SU-DHL-6 (cell line): ENCODE results near the gene TBC1D5.

Source experiments
- H2AFZ ChIP-seq: fragments of 200-600 bp; sonication (generic); 2 replicates; pipeline ENCODE4 v1.6.1; 2014; ENCODE audit warnings: low read depth, mild to moderate bottlenecking, moderate library complexity, mixed read lengths, antibody characterized with exemption, low read length; ENCODE audit not compliant: severe bottlenecking
- H3F3A ChIP-seq: fragments of 200-600 bp; shearing (Covaris generic); 2 replicates; pipeline ENCODE4 v1.6.0; 2016; ENCODE audit warnings: antibody characterized with exemption, mild to moderate bottlenecking; ENCODE audit not compliant: insufficient read depth
- H3K27ac ChIP-seq: fragments of 200-600 bp; sonication (generic); 2 replicates; pipeline ENCODE4 v1.5.1; 2016; ENCODE audit warnings: low read depth, mild to moderate bottlenecking, low read length, moderate library complexity, mixed read lengths
- H3K27me3 ChIP-seq: fragments of 200-600 bp; sonication (generic), shearing (Covaris generic); 2 replicates; pipeline ENCODE4 v1.6.0; 2014; ENCODE audit warnings: mild to moderate bottlenecking, low read length
- H3K36me3 ChIP-seq: fragments of 200-600 bp; sonication (generic); 2 replicates; pipeline ENCODE4 v1.6.1; 2014; ENCODE audit warnings: mild to moderate bottlenecking, low read length, mixed read lengths
- H3K4me2 ChIP-seq: fragments of 300-600, 200-600 bp; shearing (Covaris generic), sonication (generic); 2 replicates; pipeline ENCODE4 v1.6.0; 2014; ENCODE audit warnings: low read length, low read depth, mild to moderate bottlenecking; ENCODE audit not compliant: poor library complexity, severe bottlenecking
- H3K4me3 ChIP-seq: fragments of 200-600 bp; sonication (generic); 2 replicates; pipeline ENCODE4 v1.5.1; 2014; ENCODE audit warnings: antibody characterized with exemption, low read length, mild to moderate bottlenecking, mixed read lengths; ENCODE audit not compliant: insufficient read depth, poor library complexity, severe bottlenecking
- H3K79me2 ChIP-seq: fragments of 200-600 bp; sonication (generic); 2 replicates; pipeline ENCODE4 v1.6.1; 2014; ENCODE audit warnings: mild to moderate bottlenecking, low read length, moderate library complexity; ENCODE audit not compliant: insufficient read depth
- H3K9ac ChIP-seq: fragments of 200-600 bp; sonication (generic); 2 replicates; pipeline ENCODE4 v1.7.0; 2014; ENCODE audit warnings: mild to moderate bottlenecking, low read length
- H3K9me2 ChIP-seq: fragments of 200-600 bp; sonication (generic); replicated peaks from 2 replicates; pipeline ENCODE4 v1.6.1; 2014; ENCODE audit warnings: low read length; ENCODE audit not compliant: insufficient read depth
- H3K9me3 ChIP-seq: fragments of 200-600 bp; sonication (generic); 2 replicates; pipeline ENCODE4 v1.6.1; 2014; ENCODE audit warnings: low read length, mixed read lengths; ENCODE audit not compliant: insufficient read depth
- H4K20me1 ChIP-seq: fragments of 200-600 bp; sonication (generic); 2 replicates; pipeline ENCODE4 v1.6.1; 2014; ENCODE audit warnings: low read depth, mild to moderate bottlenecking, antibody characterized with exemption, low read length, moderate library complexity, mixed read lengths
- CTCF ChIP-seq: fragments of 200-600 bp; sonication (generic); IDR thresholded peaks from one replicate; pipeline ENCODE4 v1.5.1; 2017; ENCODE audit warnings: antibody characterized with exemption, mild to moderate bottlenecking, low read length, moderate library complexity; ENCODE audit not compliant: insufficient read depth, poor library complexity, severe bottlenecking
- EZH2phosphoT487 ChIP-seq: fragments of 200-600 bp; sonication (generic), shearing (Covaris generic); conservative IDR thresholded peaks from 2 replicates; pipeline ENCODE4 v1.6.1; 2018; ENCODE audit warnings: mild to moderate bottlenecking, antibody characterized with exemption, low read length, moderate library complexity, mixed read lengths

TBC1D5 gene

GRCh38 chr3:17724122-17724521 lies 18.3 kb downstream of the TBC1D5 start:
- no peaks in the 10 kb centered on the region for H3K27me3 ChIP-seq
- H4K20me1 ChIP-seq = 0 out of 2 replicates have a peak, but pooled peaks cover 7% of the 10 kb centered on the region
- no peak overlapping the region for H2AFZ ChIP-seq
- no peak overlapping the region for H3K9ac ChIP-seq
- peaks cover 19% of the 10 kb centered on the region for H3K36me3 ChIP-seq
- no peaks in the 10 kb centered on the region for H3K9me2 ChIP-seq
- no peak overlapping the region for H3K4me3 ChIP-seq
- TF ChIP-seq CTCF (no peak), EZH2phosphoT487 (no peak)
- H3K79me2 ChIP-seq = peaks cover 37% of the 10 kb centered on the region
- no peak overlapping the region for H3K27ac ChIP-seq
- H3K9me3 ChIP-seq = no peaks in the 10 kb centered on the region
- no peak overlapping the region for H3K4me2 ChIP-seq
- H3F3A ChIP-seq = no peaks in the 10 kb centered on the region

DNA sequence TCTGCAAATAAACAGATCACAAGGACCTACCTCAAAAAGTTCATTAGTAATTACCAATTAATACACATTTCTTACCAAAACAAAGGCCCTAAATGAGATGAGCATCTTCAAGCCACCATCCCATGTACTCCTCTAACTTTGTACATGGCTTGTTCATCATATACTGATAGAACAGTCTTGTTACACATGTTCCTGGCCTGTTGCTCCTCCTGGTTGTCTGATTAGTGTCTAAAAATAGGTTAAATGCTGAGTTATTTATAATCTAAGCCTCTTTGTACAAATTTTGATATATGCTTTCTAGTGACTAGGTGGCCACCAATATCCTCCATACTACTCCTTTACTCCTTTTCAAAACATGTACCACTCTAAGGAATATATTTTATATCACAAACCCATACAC lies 25.0 kb downstream of the TBC1D5 start:
- Histone ChIP-seq H3K9me3 (no peaks in the 10 kb centered on the region), H3K9me2 (no peaks in the 10 kb centered on the region), H3K27ac (no peak overlapping the region), H3K4me3 (no peak overlapping the region), H3K79me2 (peaks cover 73% of the 10 kb centered on the region), H3K9ac (no peak overlapping the region), H4K20me1 (0 out of 2 replicates have a peak, but pooled peaks cover 7% of the 10 kb centered on the region), H2AFZ (no peak overlapping the region), H3K4me2 (no peak overlapping the region), H3K27me3 (no peaks in the 10 kb centered on the region), H3F3A (0 out of 2 replicates have a peak, but pooled peaks cover 2% of the 10 kb centered on the region), H3K36me3 (no peaks in the 10 kb centered on the region; the same call in 1 of the 2 replicates)
- TF ChIP-seq CTCF = no peak

DNA sequence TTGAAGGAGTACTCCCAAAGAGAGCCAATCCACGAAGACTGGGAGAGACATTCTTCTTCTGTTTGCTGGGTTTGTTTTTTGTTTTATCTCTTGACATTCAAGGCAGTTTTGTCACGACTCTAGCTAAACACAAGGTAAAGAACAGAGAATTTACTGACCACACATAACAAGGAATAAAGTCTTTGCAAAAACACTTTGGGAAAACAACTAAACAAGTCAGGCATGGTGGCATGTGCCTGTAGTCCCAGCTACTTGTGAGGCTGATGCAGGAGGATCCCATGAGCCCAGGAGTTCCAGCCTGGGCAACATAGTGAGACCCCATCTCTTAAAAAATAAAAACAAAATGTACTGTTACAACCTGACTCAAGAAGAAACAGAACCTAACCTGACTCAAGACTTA lies 28.0 kb downstream of the TBC1D5 start:
- no peak overlapping the region for H3K4me2 ChIP-seq
- H2AFZ ChIP-seq = no peak overlapping the region
- H3K9ac ChIP-seq = no peak overlapping the region
- H3K79me2 ChIP-seq = peaks cover 64% of the 10 kb centered on the region
- H3F3A ChIP-seq = 0 out of 2 replicates have a peak, but pooled peaks cover 6% of the 10 kb centered on the region
- H3K27me3 ChIP-seq = no peaks in the 10 kb centered on the region
- H3K27ac ChIP-seq = no peak overlapping the region
- H4K20me1 ChIP-seq = 0 out of 2 replicates have a peak, but pooled peaks cover under 1% of the 10 kb centered on the region
- TF ChIP-seq EZH2phosphoT487 (no peak), CTCF (no peak)
- no peak overlapping the region for H3K4me3 ChIP-seq
- H3K9me2 ChIP-seq = no peaks in the 10 kb centered on the region
- H3K36me3 ChIP-seq = no peaks in the 10 kb centered on the region; the same call in 1 of the 2 replicates
- no peaks in the 10 kb centered on the region for H3K9me3 ChIP-seq
